Smooth muscle cell (in vitro differentiated cells): ENCODE measurements around the gene DUSP8. TPM values are rescaled to one million over a fixed set of nuclear protein-coding genes. Genes with fewer than 3 reads are reported as not detected.
"Not testable (repeated sequence)": the region's sequence is repeated elsewhere in the genome, so short reads cannot be mapped to it uniquely, and the experiment has no call there.

Experiments
- DNase-seq: peaks from one replicate; lab custom pipeline; 2025; ENCODE audit not compliant: unreplicated experiment; lab: John Stamatoyannopoulos, UW
- H2AFZ ChIP-seq: fragments of 200-600 bp; sonication (generic); 2 replicates; pipeline ENCODE4 v1.6.0; 2016; ENCODE audit warnings: antibody characterized with exemption, low read depth, mild to moderate bottlenecking
- H3F3A ChIP-seq: fragments of 200-600 bp; sonication (generic); 2 replicates; pipeline ENCODE4 v1.6.0; 2017; ENCODE audit warnings: antibody characterized with exemption, low read depth
- H3K27ac ChIP-seq: fragments of 200-600 bp; sonication (generic); 2 replicates; pipeline ENCODE4 v1.5.1; 2016; ENCODE audit warnings: low read depth, mild to moderate bottlenecking
- H3K27me3 ChIP-seq: fragments of 200-600 bp; sonication (generic); 2 replicates; pipeline ENCODE4 v1.6.1; 2016; ENCODE audit warnings: low read depth, mild to moderate bottlenecking
- H3K36me3 ChIP-seq: fragments of 200-600 bp; sonication (generic); 2 replicates; pipeline ENCODE4 v1.5.1; 2016; ENCODE audit warnings: low read depth
- H3K4me1 ChIP-seq: fragments of 200-600 bp; sonication (generic); 2 replicates; pipeline ENCODE4 v1.5.1; 2016; ENCODE audit warnings: low read depth
- H3K4me2 ChIP-seq: fragments of 200-600 bp; sonication (generic); 2 replicates; pipeline ENCODE4 v1.6.0; 2016; ENCODE audit warnings: mild to moderate bottlenecking
- H3K4me3 ChIP-seq: fragments of 200-600 bp; sonication (generic); 2 replicates; pipeline ENCODE4 v1.5.1; 2016; ENCODE audit warnings: mild to moderate bottlenecking
- H3K79me2 ChIP-seq: fragments of 200-600 bp; sonication (generic); 2 replicates; pipeline ENCODE4 v1.6.0; 2016; ENCODE audit warnings: low read depth, mild to moderate bottlenecking
- H3K9ac ChIP-seq: fragments of 200-600 bp; sonication (generic); 2 replicates; pipeline ENCODE4 v1.6.0; 2016; ENCODE audit warnings: low read depth
- H3K9me3 ChIP-seq: fragments of 200-600 bp; sonication (generic); replicated peaks from 2 replicates; pipeline ENCODE4 v1.5.1; 2016; ENCODE audit warnings: low read depth
- H4K20me1 ChIP-seq: fragments of 200-600 bp; sonication (generic); 2 replicates; pipeline ENCODE4 v1.6.0; 2016; ENCODE audit warnings: low read depth
- CTCF ChIP-seq: fragments of 200-600 bp; sonication (generic); IDR thresholded peaks from 2 replicates; pipeline ENCODE4 v1.5.1; 2017; ENCODE audit warnings: borderline replicate concordance, mild to moderate bottlenecking, antibody characterized with exemption; ENCODE audit not compliant: insufficient read depth, poor library complexity, severe bottlenecking
- whole genome bisulfite sequencing: methylation state at CpG from one replicate; pipeline ENCODE4 v1.1.7; 2016; ENCODE audit warnings: low lambda C conversion rate; 5-methylcytosine and 5-hydroxymethylcytosine counted together
- polyA plus RNA-seq: library from polyadenylated mRNA; unstranded; fragments of >200 nt; fragmentation: Nextera tagmentation; extraction: Ambion mirVana; gene quantifications from 2 replicates; pipeline ENCODE4 v1.2.1, GENCODE V29; 2016
- total RNA-seq: library from RNA; depleted of rRNA; stranded (reverse); fragments of >200 nt; gene quantifications from 2 replicates; pipeline ENCODE4 v1.2.3, GENCODE V29; 2014

Gene DUSP8
- total and polyA plus RNA-seq, 2 experiments from 2014 or later = 5.0 to 6.3 TPM

GRCh38 chr11:1608363-1608762, 36.3 kb upstream of the DUSP8 start, which contains the start of gene KRTAP5-3:
Gene KRTAP5-3 (minus strand): TSS chr11:1608463. CDS start chr11:1608385, 78 bp downstream.
- Histone ChIP-seq H3K27me3 (peaks cover 3% of the 10 kb centered on the region), H3K9me3 (no peaks in the 10 kb centered on the region), H3K79me2 (no peaks in the 10 kb centered on the region), H2AFZ (no peak within 1 kb of the TSS), H3K4me3 (no peak within 1 kb of the TSS), H3K27ac (no peak within 1 kb of the TSS), H3K36me3 (no peaks in the 10 kb centered on the region), H3K4me2 (no peak within 1 kb of the TSS), H3K4me1 (no peaks in the 10 kb centered on the region), H3F3A (no peaks in the 10 kb centered on the region), H4K20me1 (no peaks in the 10 kb centered on the region), H3K9ac (no peak within 1 kb of the TSS)
- WGBS = 81% methylated on average over 4 of the region's 4 CpGs
- TF ChIP-seq CTCF = no peak
- no peak for DNase-seq

DNA sequence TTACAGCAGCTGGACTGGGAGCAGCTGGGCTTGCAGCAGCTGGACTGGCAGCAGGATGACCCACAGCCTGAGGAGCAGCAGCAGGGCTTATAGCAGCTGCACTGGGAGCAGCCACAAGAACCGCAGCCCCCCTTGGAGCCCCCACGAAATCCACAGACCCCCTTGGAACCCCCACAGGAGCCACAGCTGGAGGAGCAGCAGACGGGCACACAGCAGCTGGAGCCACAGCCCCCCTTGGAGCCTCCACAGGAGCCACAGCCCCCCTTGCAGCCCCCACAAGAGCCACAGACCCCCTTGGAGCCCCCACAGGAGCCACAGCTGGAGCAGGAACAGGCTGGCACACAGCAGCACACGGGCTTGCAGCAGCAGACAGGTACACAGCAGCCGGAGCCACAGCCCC, 35.8 kb upstream of the DUSP8 start:
- not testable (repeated sequence) for H4K20me1 ChIP-seq, H3K27me3 ChIP-seq, H3K9me3 ChIP-seq, H3K36me3 ChIP-seq, H3K4me2 ChIP-seq, H3K4me1 ChIP-seq, H2AFZ ChIP-seq, DNase-seq, H3K27ac ChIP-seq, H3F3A ChIP-seq, H3K79me2 ChIP-seq, H3K4me3 ChIP-seq, H3K9ac ChIP-seq
- WGBS = 73% methylated on average over 5 of the region's 5 CpGs

GRCh38 chr11:1607156-1607845, 35.2 kb upstream of the DUSP8 start:
- not testable (repeated sequence) for H3K4me2 ChIP-seq, H3K79me2 ChIP-seq

GRCh38 chr11:1605923-1606322, 33.9 kb upstream of the DUSP8 start:
- not testable (repeated sequence) for H3K27me3 ChIP-seq, H3K79me2 ChIP-seq, H3K4me2 ChIP-seq, H3K27ac ChIP-seq, H3K36me3 ChIP-seq, H3F3A ChIP-seq, DNase-seq, H3K9me3 ChIP-seq, H3K4me3 ChIP-seq, H3K4me1 ChIP-seq, H3K9ac ChIP-seq, H2AFZ ChIP-seq, H4K20me1 ChIP-seq
- 91% methylated on average over 13 of the region's 13 CpGs for WGBS

More at GRCh38 chr11:1607156-1607845, 35.2 kb upstream of the DUSP8 start:
- H3K4me3 ChIP-seq, H3F3A ChIP-seq, DNase-seq, H3K27me3 ChIP-seq, H3K9ac ChIP-seq, H3K36me3 ChIP-seq, H2AFZ ChIP-seq, H4K20me1 ChIP-seq, H3K9me3 ChIP-seq, H3K27ac ChIP-seq, H3K4me1 ChIP-seq: not testable (repeated sequence)
- whole genome bisulfite sequencing = 62% methylated on average over 18 of the region's 18 CpGs

GRCh38 chr11:1604711-1605110, 32.6 kb upstream of the DUSP8 start:
- Histone ChIP-seq H3K4me1 (no peaks in the 10 kb centered on the region), H2AFZ (no peak overlapping the region), H3K27me3 (peaks cover 18% of the 10 kb centered on the region), H3K27ac (no peak overlapping the region), H3K4me2 (no peak overlapping the region), H3K4me3 (no peak overlapping the region), H3K79me2 (no peaks in the 10 kb centered on the region), H3F3A (no peaks in the 10 kb centered on the region), H3K36me3 (no peaks in the 10 kb centered on the region), H3K9ac (no peak overlapping the region), H4K20me1 (no peaks in the 10 kb centered on the region), H3K9me3 (no peaks in the 10 kb centered on the region)
- no peak for TF ChIP-seq CTCF
- no peak for DNase-seq
- 95% methylated on average over 7 of the region's 7 CpGs for WGBS
